ENCODE measurements around the gene TSPAN13.

- no peak for TF ChIP-seq CTCF (IDR thresholded peaks at IDR 0.05; ENCODE audit: low read depth, low read length)
- no peak for TF ChIP-seq EZH2phosphoT487 (IDR thresholded peaks at IDR 0.05; ENCODE audit: low read depth)
Measured at GRCh38 chr7:16712916-16713315, 40.6 kb upstream of the TSPAN13 start.

All from OCI-LY3 (cell line).